Upper lobe of left lung (tissue), 4 donors: ENCODE results near the gene MAN1C1.

Source experiments
- EP300 ChIP-seq, 4 donors: sonication (generic); formaldehyde crosslinking; IDR thresholded peaks; one replicate each; pipeline ENCODE4 v1.5.1; 2017; ENCODE audit warnings: antibody characterized with exemption in 4 of 4, control low read depth in 2 of 4
- POLR2A ChIP-seq, 4 donors: fragments of 450-650 bp; IDR thresholded peaks; one replicate each; pipeline ENCODE4 v1.5.1; 2016 to 2017; ENCODE audit warnings: antibody characterized with exemption in 4 of 4, mild to moderate bottlenecking in 2 of 4
- TF ChIP-seq, protein P1 (sequence below), 6 experiments: fragments of 450-650 bp in 4 of 6; fragments of 200-600 bp in 2 of 6; sonication (generic) in 2 of 6; IDR thresholded peaks; one replicate each; pipeline ENCODE4 v1.5.1; 2016 to 2019; ENCODE audit warnings: antibody characterized with exemption in 6 of 6

DNA sequence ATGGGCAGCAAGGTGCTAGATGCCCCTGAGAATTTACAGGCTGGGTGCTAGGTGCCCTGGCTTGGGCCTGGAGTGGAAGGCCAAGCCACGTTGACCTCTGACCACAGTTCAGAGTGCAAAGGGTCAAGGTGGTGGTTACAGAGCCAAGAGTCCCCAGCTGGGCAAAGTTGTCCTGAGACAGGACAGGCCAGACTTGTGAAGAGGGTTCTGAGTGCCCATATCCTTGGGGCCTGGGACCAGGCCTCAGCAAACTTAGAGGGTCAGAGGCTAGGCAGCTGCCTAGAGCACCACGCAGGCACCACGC is 164.5 kb downstream of the MAN1C1 start:
- TF ChIP-seq POLR2A (IDR thresholded peaks at IDR 0.05) (no peak), EP300 (IDR thresholded peaks at IDR 0.05) (no peak)
- TF ChIP-seq, protein P1, sequence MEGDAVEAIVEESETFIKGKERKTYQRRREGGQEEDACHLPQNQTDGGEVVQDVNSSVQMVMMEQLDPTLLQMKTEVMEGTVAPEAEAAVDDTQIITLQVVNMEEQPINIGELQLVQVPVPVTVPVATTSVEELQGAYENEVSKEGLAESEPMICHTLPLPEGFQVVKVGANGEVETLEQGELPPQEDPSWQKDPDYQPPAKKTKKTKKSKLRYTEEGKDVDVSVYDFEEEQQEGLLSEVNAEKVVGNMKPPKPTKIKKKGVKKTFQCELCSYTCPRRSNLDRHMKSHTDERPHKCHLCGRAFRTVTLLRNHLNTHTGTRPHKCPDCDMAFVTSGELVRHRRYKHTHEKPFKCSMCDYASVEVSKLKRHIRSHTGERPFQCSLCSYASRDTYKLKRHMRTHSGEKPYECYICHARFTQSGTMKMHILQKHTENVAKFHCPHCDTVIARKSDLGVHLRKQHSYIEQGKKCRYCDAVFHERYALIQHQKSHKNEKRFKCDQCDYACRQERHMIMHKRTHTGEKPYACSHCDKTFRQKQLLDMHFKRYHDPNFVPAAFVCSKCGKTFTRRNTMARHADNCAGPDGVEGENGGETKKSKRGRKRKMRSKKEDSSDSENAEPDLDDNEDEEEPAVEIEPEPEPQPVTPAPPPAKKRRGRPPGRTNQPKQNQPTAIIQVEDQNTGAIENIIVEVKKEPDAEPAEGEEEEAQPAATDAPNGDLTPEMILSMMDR (IDR thresholded peaks at IDR 0.05), result no peak
